Kidney glomerular epithelial cell (primary cell): ENCODE measurements around the gene MINDY2.
"Not testable (repeated sequence)": the region's sequence is repeated elsewhere in the genome, so short reads cannot be mapped to it uniquely, and the experiment has no call there.

Experiments used
- DNase-seq: peaks from one replicate; lab custom pipeline; 2025; lab: John Stamatoyannopoulos, UW

The MINDY2 gene

DNA sequence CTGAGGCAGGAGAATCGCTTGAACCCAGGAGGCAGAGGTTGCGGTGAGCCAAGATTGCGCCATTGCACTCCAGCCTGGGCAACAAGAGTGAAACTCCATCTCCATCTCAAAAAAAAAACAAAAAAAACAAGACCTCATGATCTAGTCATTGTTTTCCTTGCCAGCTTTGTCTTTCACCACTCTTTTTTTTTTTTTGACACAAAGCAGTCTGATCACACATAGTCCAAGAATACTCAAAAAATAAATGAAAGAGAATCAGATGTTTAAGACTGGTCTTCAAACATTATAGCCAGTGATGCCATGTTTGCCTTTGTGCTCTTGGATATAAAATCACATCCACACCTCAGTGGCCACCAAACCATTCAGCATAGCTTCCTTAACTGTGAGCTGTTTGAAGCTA lies 15.8 kb upstream of the MINDY2 start:
- DNase-seq: peak; percentile 24

GRCh38 chr15:58755956-58756355 lies 15.1 kb upstream of the MINDY2 start:
- DNase-seq: no peak

DNA sequence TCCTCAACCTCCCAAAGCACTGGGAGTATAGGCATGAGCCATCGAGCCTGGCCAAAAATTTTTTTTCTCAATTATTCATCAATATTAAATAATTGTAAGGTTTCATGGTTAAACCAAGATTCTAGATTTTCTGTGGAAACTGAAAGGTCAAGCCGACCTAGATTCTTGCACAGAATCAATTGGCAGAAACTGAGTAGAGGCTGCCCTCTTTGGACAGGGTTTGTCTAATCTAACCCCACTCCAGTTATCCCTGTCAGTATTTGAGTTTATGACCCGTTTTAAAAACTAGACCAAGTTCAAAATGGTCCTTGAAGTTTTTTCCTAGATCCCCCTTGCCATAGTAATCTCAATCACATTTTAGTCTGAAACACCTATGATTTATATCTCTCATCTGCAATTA lies 13.0 kb upstream of the MINDY2 start:
- peak; percentile 53 for DNase-seq

DNA sequence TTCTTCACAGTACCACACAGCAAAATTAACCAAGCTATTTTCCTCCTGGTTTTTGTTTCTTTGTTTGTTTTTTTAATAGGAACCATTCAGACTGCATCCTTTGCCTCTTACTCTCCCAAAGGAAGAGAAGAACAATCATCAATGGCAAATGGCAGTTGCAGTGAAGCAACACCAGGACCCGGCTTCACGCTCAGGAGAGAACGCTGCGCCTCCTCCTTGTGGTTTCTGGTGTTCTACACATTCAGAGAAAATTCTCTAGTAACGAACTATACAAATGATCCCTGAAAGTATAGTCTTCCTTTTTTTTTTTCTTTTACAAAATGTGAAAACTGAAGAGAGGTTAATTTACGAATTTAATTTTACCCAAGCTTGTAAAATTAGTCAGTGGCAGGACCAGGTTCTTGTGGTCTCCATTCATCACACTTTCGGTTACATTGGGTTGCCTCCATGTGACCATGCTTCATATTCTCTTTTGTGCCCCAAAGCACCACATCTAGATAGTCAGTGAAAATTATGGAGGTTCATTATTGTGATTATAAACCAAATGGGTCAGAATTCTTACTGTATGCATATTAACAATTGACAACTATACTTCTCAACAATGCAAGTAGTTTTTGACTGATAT lies 10.6 kb upstream of the MINDY2 start:
- DNase-seq: no peak

DNA sequence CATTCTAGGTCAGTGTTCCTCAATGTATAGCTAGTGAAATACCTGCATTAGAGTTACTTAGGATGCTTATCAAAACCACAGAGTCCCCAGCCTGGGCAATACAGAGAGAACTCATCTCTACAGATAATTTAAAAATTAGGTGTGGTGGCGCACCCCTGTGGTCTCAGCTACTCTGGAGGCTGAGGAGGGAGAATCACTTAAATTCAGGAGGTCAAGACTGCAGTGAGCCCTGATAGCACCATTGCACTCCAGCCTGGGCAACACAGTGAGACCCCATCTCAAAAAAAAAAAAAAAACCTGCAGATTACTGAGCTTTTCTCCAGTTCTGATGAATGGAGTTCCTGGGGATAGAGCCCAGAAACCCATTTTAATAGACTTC lies 10.1 kb upstream of the MINDY2 start:
- no peak for DNase-seq

GRCh38 chr15:58762285-58762684 lies 8.8 kb upstream of the MINDY2 start:
- no peak for DNase-seq

GRCh38 chr15:58762731-58763130 lies 8.4 kb upstream of the MINDY2 start:
- no peak for DNase-seq

DNA sequence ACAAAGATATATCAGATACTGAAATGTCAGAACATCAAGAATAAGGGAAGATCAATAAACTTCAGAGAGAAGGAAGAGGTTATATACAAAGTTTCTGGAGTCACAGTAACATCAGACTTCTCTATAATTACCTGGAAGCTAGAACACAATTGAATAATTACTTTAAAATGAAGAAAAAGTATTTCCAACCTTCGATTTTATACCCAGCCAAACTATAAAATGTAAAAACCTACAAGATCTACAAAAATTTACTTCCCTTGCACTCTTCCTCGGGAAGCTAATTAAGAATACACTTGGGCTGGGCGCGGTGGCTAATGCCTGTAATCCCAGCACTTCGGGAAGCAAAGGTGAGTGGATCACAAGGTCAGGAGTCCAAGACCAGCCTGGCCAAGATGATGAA lies 6.6 kb upstream of the MINDY2 start:
- DNase-seq: no peak

DNA sequence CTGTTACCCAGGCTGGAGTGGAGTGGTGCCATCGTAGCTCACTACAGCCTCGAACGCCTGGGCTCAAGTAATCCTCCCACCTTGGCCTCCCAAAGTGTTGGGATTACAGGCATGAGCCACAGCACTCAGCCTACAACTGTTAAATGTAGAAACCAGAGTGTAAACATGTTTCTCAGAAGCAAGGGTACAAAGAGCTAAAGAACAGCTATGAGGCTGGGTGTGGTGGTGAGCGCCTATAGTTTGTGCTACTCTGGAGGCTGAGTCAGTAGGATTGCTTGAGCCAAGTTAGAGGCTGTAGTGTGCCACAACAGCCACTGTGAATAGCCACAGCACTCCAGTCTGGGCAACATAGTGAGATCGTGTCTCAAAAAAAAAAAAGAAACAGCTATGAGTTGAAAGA lies 4.8 kb upstream of the MINDY2 start:
- no peak for DNase-seq

- DNase-seq: peak; percentile 61
Observed at GRCh38 chr15:58768601-58769004, 2.5 kb upstream of the MINDY2 start.

DNA sequence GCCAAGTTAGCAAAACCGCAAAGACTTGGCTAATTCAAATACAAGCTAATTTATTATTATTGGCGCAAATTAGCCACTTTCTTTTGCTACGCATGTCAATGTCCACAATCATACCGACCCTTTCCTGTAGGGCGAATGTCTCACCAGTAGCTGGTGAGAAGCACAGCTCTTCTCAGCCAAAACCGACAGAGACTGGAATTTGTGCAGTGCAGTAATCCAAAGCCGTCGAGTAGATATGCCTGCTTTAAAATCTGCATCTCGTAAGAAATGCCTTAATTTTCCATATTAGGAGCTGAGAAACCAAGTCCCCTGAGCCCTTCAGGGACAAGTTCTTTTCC lies 614 bp upstream of the MINDY2 start:
- DNase-seq: peak; percentile 77

DNA sequence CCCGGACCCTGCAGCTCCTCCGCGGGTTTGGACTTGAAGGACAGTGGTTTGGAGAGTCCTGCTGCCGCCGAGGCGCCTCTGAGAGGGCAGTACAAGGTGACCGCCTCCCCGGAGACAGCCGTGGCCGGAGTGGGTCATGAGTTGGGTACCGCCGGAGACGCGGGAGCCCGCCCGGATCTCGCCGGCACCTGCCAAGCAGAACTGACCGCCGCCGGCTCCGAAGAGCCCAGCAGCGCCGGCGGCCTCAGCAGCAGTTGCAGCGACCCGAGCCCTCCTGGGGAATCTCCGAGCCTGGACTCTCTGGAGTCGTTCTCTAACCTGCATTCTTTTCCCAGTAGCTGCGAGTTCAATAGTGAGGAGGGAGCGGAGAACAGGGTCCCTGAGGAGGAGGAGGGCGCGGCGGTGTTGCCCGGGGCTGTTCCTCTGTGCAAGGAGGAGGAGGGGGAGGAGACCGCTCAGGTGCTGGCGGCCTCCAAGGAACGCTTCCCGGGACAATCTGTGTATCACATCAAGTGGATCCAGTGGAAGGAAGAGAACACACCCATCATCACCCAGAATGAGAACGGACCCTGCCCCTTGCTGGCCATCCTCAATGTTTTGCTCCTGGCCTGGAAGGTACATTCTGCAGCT lies 634 bp downstream of the MINDY2 start:
- DNase-seq: no peak

GRCh38 chr15:58773024-58773423 lies 1.9 kb downstream of the MINDY2 start:
- no peak for DNase-seq

DNA sequence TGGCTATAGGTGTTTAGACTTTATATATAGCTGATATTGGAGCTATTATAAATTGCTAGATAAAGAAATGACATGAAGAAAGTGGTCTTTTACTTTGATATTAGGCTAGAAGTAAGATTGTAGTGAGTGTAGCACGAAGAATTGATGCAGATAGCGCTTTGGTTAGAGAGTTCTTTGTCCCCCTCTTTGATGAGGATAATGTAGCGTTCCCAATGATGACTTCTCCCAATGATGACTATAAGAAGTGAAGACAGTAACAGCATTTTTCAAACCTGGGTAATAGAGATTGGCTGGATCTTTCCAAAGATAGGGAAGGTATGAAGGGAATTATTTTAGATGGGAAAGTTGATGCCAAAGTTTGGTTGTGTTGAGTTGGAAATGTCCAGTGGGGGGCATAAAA lies 4.3 kb downstream of the MINDY2 start:
- no peak for DNase-seq

DNA sequence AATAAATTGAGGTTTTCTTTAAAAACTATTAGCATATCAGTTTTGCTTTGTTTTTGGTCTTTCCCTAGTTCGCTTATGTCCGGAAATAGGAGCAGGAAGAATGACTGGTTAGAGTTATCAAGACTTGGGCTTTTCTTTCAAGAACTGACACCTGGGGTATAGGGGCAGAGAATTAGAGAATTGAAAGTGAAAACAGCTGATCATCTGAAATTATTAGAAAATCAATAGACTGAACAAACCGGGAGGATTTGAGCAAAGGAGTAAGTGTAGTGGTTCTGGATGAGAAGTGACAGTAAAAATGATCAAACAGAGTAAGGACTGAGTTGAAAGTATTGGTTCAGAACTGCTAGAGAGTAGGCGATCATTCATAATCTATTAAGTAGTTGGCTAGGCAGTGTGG lies 6.0 kb downstream of the MINDY2 start:
- no peak for DNase-seq

DNA sequence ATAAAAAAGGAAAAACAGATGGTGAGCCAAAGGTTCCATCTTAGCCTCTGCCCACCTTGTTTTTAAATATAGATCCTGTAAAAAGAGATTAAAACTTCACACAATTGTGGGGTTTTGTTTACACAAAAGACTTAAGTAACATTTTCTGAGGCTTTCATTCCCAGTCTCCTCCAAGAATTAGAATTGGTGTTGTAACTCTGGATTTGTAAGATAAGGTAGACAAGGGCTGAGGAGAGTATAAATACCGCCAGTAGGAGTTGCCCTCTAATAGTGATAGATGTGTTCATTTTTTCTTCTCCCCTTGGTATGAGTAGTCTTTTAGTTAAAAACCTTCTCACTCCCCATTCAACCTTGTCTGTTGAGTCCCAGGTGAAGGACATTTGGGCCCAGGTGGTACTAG lies 8.5 kb downstream of the MINDY2 start:
- DNase-seq: no peak

GRCh38 chr15:58785355-58785754 lies 14.3 kb downstream of the MINDY2 start:
- DNase-seq: no peak

DNA sequence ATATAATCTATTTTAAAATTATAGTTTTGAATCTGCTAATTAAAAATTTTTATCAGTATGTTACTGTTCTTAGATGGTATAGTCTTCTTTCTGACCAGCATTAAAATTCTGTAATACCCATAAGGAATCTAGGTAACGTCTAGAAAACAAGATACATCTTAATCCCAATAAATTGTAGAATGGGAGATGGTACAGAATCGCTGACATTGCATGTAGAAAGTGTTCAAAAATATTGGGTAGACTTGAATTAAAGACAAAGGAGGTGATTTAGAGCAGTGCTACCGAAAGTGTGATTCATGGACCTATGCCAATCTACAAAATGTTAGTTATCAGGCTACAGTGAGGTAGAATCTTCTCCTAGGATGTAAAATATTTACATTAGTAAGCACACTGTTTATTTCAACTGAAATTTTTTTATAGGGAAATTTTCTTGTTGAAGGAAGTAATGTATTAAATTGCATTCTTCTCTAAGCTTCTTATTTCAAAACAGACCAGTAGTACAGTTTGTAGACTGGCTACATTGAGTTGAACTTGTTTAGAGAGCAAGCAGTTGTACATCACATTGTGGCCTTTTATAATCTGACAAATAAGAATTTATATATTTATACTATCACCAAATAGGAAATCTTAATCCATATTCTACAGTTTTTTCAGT lies 17.1 kb downstream of the MINDY2 start:
- no peak for DNase-seq

DNA sequence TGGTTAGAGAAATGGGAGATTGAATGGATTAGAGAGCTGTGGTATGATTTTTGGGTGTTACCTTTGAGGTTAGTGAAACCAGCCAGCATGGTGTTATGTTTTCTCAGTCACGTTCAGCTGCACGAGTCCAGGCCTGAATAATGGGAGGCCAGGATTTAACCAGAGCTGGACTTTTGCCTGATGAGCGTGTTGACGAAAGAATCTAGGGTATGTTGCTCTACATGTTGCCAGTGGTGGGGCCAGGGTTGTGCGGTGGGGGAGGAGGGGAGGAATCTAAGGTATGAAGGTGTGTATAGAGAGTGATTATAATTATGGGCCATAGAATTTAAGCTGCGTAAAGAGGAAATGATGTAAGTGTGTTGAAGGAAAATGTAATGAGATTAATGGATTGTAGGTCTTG lies 22.8 kb downstream of the MINDY2 start:
- DNase-seq: peak; percentile 40

- no peak for DNase-seq
Observed at GRCh38 chr15:58795825-58796224, 24.7 kb downstream of the MINDY2 start.

- no peak for DNase-seq
Observed at GRCh38 chr15:58797505-58797904, 26.4 kb downstream of the MINDY2 start.

DNA sequence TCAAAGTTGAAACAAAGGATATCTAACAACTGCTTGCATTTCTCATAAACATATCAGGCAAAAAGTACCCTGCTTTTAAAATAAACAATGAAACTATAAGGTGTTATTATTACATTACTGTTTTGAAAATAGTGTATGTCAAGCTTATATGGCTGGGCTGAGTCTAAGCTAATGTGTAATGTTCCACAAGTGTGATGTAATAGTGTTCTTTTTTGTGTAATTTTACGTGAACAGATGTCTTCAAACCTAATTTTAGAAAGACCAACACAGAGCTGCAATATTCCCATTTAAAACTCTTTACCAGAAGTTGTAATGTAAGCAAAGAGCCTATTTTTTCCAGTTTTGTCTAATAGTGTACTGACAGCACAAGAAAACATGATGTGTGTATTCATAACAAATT lies 34.0 kb downstream of the MINDY2 start:
- no peak for DNase-seq

DNA sequence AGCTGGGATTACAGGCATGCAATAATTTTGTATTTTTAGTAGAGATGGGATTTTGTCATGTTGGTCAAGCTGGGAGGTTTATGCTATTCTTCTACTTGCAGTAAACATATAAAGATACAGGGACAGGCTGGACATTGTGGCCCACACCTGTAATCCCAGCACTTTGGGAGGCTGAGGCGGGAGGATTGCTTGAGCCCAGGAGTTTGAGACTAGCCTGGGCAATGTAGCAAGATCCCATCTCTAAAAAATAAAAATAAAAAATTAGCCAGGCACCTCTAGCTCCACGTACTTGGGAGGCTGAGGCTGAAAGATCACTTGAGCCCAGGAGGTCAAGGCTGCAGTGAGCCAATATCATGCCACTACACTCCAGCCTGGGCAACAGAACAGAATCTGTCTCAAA lies 52.2 kb downstream of the MINDY2 start:
- DNase-seq: not testable (repeated sequence)

DNA sequence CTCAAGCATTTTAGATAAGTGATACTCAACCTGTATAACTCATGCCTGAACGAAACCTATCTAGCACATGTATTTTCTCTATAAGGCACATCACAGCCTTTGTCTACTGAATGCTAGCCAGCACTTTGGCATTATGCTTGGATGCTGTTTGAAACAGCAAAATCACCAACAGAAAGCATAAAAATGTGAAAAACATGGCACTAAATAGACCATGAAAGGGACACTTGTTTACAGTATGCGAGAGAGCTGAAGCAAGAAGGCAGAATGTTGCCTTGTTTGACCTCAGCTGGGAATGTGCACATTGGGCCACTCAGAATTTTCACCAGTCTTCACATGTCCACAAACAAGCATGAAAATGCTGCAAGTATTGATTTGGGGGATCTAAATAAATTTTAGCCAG lies 59.5 kb downstream of the MINDY2 start:
- DNase-seq: no peak
